Sigmoid colon (tissue), 3 donors: ENCODE results near the gene MAPT.
A peak's percentile ranks its signal among the peaks of the same experiment; 100 is the strongest.

Experiments
- CTCF ChIP-seq, 4 experiments: fragments of 450-650 bp in 3 of 4; fragments of 200-600 bp in 1 of 4; IDR thresholded peaks; one replicate each; pipeline ENCODE4 v1.5.1; 2016 to 2019; ENCODE audit warnings: antibody characterized with exemption in 4 of 4, mild to moderate bottlenecking in 3 of 4, moderate library complexity in 2 of 4
- POLR2A ChIP-seq, 2 donors: fragments of 450-650 bp; IDR thresholded peaks; one replicate each; pipeline ENCODE4 v1.6.1; 2016; ENCODE audit warnings: antibody characterized with exemption in 2 of 2, mild to moderate bottlenecking in 2 of 2, moderate library complexity in 2 of 2

DNA sequence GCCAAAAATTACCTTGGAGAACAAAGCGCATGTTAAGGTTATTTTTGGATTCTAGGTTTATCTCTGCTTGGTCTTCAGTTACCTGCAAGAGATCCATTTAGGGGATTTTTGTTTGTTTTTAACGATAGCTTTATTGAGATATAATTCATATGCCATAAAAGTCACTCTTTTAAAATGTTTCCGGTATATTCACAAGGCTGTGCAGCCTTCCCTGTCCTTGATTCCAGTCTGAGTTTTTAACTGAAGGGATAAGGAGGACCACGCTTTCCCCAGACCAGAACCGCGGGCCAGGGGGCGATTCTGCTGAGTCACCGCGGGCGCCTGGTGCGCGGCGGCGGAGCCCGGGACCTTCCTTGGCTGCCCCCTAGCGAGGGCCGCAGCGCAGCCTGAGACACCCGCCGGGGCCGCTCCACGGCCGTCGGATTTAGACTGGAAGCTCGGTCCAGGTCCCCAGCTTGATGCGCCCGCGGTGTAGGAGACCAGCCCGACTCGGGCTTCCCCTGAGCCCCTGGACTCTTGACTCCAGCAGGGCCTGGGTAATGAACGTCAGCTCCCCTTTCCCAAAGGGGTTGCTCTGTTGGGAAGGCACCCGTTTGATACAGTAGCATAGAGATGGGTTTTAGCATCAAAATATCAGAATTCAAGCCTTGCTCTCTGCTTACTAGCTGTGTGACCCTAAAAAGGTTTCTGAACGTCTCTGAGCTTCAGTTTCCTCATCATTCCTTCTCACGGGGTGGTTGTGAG, 54.7 kb downstream of the MAPT start:
- no peak for TF ChIP-seq POLR2A (IDR thresholded peaks at IDR 0.05)
- TF ChIP-seq CTCF (IDR thresholded peaks at IDR 0.05): peak; percentile 53 to 88 (median 76)
